Endometrium (tissue), 2 donors: ENCODE measurements around the gene ROR1.

Source experiments
- FAIRE-seq: peaks from 2 replicates; lab custom pipeline; 2012; peaks lifted over from hg19 to GRCh38; lab: Jason Lieb, UNC
- donor health status: control.
- donor health status: control.

Gene ROR1

GRCh38 chr1:63773815-63774616 is at the start of gene ROR1:
Gene ROR1, plus strand, starts transcription at chr1:63774017.
- FAIRE-seq: no peak

GRCh38 chr1:63724375-63724899 is 49.4 kb upstream of the ROR1 start:
- FAIRE-seq: no peak

- no peak for FAIRE-seq
Measured at GRCh38 chr1:63728611-63729226, 45.1 kb upstream of the ROR1 start.

- peak; percentile 26 for FAIRE-seq
Measured at GRCh38 chr1:63729227-63729620, 44.6 kb upstream of the ROR1 start.

- no peak for FAIRE-seq
Measured at GRCh38 chr1:63730211-63730610, 43.6 kb upstream of the ROR1 start.

- FAIRE-seq: peak; percentile 100
Measured at GRCh38 chr1:63731117-63732043, 42.4 kb upstream of the ROR1 start.

- no peak for FAIRE-seq
Measured at GRCh38 chr1:63732666-63733065, 41.2 kb upstream of the ROR1 start.

GRCh38 chr1:63738772-63739171 is 35.0 kb upstream of the ROR1 start:
- no peak for FAIRE-seq

GRCh38 chr1:63739452-63739851 is 34.4 kb upstream of the ROR1 start:
- FAIRE-seq: no peak

GRCh38 chr1:63740432-63740831 is 33.4 kb upstream of the ROR1 start:
- FAIRE-seq: no peak

- no peak for FAIRE-seq
Measured at GRCh38 chr1:63742526-63742925, 31.3 kb upstream of the ROR1 start.

- no peak for FAIRE-seq
Measured at GRCh38 chr1:63743781-63744180, 30.0 kb upstream of the ROR1 start.

- no peak for FAIRE-seq
Measured at GRCh38 chr1:63746129-63746864, 27.5 kb upstream of the ROR1 start.

- no peak for FAIRE-seq
Measured at GRCh38 chr1:63747445-63747844, 26.4 kb upstream of the ROR1 start.

GRCh38 chr1:63748046-63748580 is 25.7 kb upstream of the ROR1 start:
- no peak for FAIRE-seq

- FAIRE-seq: no peak
Measured at GRCh38 chr1:63748641-63749040, 25.2 kb upstream of the ROR1 start.

- no peak for FAIRE-seq
Measured at GRCh38 chr1:63750721-63751120, 23.1 kb upstream of the ROR1 start.

GRCh38 chr1:63752176-63752575 is 21.6 kb upstream of the ROR1 start:
- no peak for FAIRE-seq

GRCh38 chr1:63753591-63753990 is 20.2 kb upstream of the ROR1 start:
- FAIRE-seq: no peak

GRCh38 chr1:63756839-63757238 is 17.0 kb upstream of the ROR1 start:
- no peak for FAIRE-seq

GRCh38 chr1:63757334-63757733 is 16.5 kb upstream of the ROR1 start:
- no peak for FAIRE-seq

- no peak for FAIRE-seq
Measured at GRCh38 chr1:63758791-63759190, 15.0 kb upstream of the ROR1 start.
